ENCODE results near the gene CDHR2.

- TF ChIP-seq POLR2A (IDR thresholded peaks at IDR 0.05; ENCODE audit: low read depth, low read length) (no peak), TAF1 (IDR thresholded peaks at IDR 0.05; ENCODE audit: borderline replicate concordance, low read depth, low read length) (no peak), POLR2AphosphoS5 (IDR thresholded peaks at IDR 0.05; ENCODE audit: low read depth, low read length) (no peak)
Measured at GRCh38 chr5:176553260-176554085, 4.3 kb downstream of the CDHR2 start.
